ENCODE results near the gene ZNRF4.
"Not testable (repeated sequence)": the region's sequence is repeated elsewhere in the genome, so short reads cannot be mapped to it uniquely, and the experiment has no call there.

Gene ZNRF4

GRCh38 chr19:5455367-5456129 is at the start of gene ZNRF4:
TSS of gene ZNRF4 (plus strand) at chr19:5455417. CDS start at chr19:5455492, 75 bp downstream.
- no peak for DNase-seq

- not testable (repeated sequence) for DNase-seq
Observed at GRCh38 chr19:5406198-5406597, 49.0 kb upstream of the ZNRF4 start.

GRCh38 chr19:5406816-5407215 is 48.4 kb upstream of the ZNRF4 start:
- no peak for DNase-seq

- DNase-seq: no peak
Observed at GRCh38 chr19:5407356-5407755, 47.9 kb upstream of the ZNRF4 start.

- no peak for DNase-seq
Observed at GRCh38 chr19:5417495-5418436, 37.5 kb upstream of the ZNRF4 start.

- no peak for DNase-seq
Observed at GRCh38 chr19:5418677-5419076, 36.5 kb upstream of the ZNRF4 start.

GRCh38 chr19:5420953-5421352 is 34.3 kb upstream of the ZNRF4 start:
- no peak for DNase-seq

- DNase-seq: no peak
Observed at GRCh38 chr19:5423567-5424125, 31.6 kb upstream of the ZNRF4 start.

- no peak for DNase-seq
Observed at GRCh38 chr19:5424192-5424973, 30.8 kb upstream of the ZNRF4 start.

GRCh38 chr19:5425260-5425659 is 30.0 kb upstream of the ZNRF4 start:
- no peak for DNase-seq

- no peak for DNase-seq
Observed at GRCh38 chr19:5430237-5430636, 25.0 kb upstream of the ZNRF4 start.

- DNase-seq: no peak
Observed at GRCh38 chr19:5432687-5433086, 22.5 kb upstream of the ZNRF4 start.

- DNase-seq: no peak
Observed at GRCh38 chr19:5434351-5434917, 20.8 kb upstream of the ZNRF4 start.

- no peak for DNase-seq
Observed at GRCh38 chr19:5434970-5435641, 20.1 kb upstream of the ZNRF4 start.

GRCh38 chr19:5435642-5436017 is 19.6 kb upstream of the ZNRF4 start:
- no peak for DNase-seq

- DNase-seq: peak; percentile 44
Observed at GRCh38 chr19:5436106-5436947, 18.9 kb upstream of the ZNRF4 start.

GRCh38 chr19:5436948-5437306 is 18.3 kb upstream of the ZNRF4 start:
- DNase-seq: no peak

GRCh38 chr19:5438756-5439155 is 16.5 kb upstream of the ZNRF4 start:
- not testable (repeated sequence) for DNase-seq

GRCh38 chr19:5439452-5439851 is 15.8 kb upstream of the ZNRF4 start:
- DNase-seq: no peak

- no peak for DNase-seq
Observed at GRCh38 chr19:5440299-5440698, 14.9 kb upstream of the ZNRF4 start.

GRCh38 chr19:5443723-5444122 is 11.5 kb upstream of the ZNRF4 start:
- no peak for DNase-seq
